HG03135 (cell line): ENCODE data around the gene ACOT7.

Experiments
- ATAC-seq: cut with Tn5 transposase; IDR thresholded peaks from one replicate; pipeline ENCODE4 v1.9.1; 2021; ENCODE audit warnings: mild to moderate bottlenecking, moderate library complexity; ENCODE audit not compliant: unreplicated experiment

Gene ACOT7

DNA sequence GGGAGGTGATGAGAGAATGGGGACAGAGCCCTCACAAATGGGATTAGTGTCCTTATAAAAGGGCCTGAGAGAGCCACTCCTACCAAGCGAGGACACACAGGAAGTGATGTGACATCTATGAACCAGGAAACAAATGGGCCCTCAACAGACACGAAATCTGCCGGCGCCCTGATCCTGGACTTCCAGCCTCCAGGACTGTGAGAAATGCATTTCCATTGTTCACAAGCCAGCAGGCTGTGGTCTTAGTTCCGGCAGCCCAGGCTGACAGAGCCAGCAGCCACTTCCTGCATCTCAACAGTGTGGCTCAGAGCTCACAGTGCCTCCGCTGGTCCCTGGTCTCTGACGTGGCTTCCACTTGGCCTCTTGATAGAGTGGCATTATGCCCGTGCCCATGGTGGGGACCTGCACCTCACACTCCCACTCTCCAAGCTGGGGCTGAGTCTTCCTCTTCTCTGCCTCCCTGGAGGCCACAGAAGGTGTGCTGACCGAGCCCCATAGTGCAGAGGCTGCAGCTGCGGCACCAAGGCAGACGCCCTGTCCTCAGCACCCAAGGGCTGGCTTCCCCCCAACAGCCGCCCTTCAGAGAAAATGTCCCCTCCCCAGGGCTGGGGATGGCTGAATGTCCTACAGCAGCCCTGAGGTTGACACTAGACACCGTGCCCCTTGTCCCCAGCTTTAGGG, 44.9 kb downstream of the ACOT7 start:
- no peak for ATAC-seq

DNA sequence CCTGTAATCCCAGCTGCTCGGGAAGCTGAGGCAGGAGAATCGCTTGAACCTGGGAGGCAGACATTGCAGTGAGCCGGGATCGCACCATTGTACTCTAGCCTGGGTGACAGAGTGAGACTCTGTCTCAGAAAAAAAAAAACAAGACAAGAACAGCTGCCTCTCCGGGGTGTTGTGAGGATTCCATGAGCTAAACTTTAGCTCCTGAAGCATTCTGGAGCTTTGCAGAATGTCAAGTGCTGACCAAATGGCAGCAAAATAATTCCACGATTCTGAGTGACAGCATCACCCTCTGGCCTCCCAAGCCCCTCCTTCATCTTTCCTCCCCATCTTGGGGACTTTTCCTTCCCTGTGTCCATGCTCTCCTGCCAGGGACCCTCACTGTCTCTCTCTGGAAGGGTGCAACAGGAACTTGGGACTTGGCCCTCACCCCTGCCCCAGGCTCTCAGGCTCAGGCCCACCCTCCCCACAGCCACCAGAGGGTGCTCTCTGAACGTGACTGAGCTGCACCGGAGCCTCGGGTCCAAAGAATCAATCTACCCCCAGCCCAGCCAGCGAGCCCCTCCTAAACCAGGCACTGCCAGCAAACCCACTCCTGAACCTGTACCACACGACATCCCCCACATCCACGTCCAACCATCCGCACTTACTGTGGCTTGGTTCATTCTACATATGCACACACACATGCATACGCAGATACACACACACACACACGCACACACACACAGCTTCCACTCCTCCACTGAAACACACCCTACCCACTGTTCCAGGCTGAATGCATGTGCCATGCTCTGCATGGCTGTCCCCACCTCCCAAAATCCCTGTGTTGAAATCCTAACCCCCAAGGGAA, 45.7 kb downstream of the ACOT7 start:
- no peak for ATAC-seq

DNA sequence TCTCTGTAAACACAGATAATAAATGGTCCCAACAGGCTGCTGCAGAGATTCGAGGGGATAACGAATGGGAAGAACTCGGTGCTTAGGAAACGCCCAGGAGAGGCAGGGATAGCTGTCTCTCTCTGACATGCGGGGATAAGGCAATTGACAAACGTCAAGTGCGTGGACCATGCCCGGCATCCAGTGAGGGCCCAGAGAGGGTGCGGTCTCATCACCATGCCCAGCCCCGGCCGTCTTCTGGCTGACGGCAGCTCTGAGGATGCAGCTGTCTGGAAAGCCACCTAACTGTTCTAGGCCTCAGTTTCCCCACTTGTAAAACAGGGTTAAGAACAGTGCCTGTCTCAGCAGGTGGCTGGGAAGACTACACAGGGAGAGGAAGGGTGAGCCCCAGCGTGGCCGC, 48.1 kb downstream of the ACOT7 start:
- no peak for ATAC-seq

DNA sequence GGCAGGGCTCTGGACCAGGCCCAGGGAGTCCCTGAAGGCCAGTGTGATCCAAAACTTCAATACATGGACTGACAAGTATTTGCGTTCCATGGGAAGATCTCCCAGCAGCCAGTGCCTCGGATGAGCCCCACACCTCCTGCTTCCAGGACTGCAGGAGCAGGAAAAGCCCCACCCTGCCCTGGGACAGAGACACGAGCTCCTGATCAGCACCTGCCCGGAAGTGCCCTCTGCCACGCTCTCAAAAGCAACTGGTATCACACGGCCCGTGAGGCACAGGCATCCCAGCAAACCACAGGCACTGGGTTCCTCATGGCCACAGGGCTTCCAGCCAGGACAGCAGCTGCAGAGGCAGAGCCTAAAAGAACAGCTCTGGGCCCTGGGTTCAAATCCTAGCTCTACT, 48.6 kb downstream of the ACOT7 start:
- no peak for ATAC-seq

DNA sequence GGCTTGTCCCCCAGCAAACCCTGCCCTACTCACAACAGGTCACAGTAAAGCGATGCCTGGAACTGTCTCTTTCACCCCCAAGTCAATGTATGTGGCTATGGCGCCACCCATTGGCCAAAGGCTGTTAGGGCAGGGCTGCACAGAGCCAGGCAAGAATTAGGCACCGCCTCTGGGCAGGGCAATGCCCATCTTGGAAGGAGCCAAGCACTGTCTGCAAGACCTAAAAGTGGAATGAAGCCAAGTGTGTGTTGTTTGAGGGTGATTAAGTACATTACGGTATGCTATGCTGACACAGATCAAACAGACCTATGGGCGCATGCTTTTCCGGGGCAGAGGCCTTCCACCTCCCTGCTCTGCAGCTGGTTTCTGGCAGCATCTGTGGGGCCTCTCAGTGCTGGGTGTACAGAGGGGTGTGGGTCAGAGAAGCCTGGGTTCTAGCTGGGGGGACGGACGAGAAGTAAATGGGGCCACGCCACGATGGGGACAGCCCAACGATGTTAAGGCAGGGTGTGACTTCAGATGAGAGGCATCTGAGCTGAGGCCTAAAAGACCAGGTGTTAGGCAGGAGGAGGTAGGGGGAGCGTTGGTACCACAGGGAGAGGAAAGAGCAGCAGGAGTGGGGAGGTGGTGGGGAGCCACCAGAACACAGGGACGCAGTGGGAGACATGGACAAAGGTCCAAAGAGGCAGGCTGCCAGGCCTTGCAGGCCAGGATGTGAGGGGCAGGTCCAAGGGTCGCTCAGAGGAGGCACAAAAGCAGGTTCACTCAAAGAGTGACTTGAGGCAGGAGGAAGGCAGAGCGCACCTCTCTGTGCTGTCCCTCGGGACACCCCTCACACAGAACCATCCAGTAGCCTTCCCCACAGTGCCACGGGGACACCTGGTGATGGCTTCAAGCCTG, 49.8 kb downstream of the ACOT7 start:
- no peak for ATAC-seq

DNA sequence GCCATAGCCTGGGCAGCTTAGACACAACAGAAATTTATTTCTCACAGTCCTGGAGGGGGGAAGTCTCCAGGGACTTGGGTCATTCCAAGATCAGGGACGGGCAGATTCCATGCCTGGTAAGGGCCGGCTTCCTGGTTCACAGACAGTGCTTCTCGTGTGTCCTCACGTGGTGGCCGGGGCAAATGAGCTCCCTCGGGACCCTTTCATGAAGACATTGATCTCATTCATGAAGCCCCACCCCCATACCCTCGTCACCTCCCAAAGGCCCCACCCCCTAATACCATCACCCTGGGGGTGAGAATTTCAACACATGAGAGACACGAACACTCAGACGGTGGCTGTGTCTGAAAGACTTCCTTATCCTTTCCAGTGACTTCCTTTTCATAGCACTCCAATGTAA, 51.5 kb downstream of the ACOT7 start:
- ATAC-seq: no peak

DNA sequence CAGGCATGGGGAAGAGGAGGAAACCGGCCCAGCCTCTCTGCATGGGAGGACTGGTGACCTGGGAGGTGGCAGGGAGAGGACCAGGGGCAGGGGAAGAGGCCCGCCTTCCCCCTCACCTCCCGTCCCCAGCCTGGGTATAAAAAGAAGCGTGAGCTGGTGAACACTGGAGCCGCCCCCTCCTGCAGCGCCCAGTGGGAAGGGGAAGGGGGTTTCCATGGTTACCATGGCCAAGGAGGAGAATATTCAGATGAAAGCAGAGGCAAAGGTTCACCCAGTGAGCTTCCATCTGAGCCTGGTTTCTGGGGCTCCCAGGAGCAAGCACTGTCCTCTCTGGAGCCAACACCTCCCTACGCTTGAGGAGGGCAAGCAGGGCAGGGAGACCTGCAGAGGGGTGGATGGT, 54.9 kb downstream of the ACOT7 start:
- no peak for ATAC-seq

DNA sequence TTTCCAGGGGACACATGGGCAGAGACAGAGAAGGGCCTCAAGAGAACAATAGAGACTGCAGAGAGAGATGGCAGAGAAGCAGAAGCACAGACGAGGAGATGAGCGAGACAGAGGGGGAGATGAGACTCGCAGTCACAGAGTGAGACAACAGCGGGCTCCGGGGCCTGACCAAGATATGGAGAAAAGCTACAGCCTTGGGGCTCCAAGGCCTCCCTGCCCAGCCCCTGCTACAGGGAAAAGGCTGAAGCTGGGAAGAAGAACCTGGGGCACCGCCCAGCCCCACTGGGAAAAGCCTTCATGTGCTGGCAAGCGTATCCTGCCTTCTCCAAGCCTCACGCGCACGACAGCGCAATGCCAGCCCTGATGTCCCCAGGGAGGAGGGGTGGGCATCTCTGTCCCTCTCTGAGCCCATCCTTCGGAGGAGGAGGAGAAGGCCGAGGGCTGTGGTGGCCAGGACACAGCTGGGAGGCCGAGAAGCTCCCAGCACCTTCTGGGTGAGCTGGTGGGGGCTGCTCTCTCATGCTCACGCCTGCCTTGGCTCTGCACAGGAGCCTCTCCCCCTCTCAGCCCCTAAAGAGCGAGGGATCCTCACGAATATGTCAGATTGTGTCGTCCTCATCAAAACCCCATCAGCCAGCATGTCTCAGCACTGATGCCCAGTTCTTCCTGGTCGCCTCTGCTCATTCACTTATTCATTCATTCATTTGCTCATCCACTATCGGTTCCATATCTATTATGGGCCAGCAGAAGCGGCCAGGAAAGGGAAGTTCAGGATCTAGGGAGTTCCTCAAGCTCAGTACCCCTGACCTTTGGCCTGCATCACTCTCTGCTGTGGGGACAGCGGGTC, 56.6 kb downstream of the ACOT7 start:
- ATAC-seq: no peak

DNA sequence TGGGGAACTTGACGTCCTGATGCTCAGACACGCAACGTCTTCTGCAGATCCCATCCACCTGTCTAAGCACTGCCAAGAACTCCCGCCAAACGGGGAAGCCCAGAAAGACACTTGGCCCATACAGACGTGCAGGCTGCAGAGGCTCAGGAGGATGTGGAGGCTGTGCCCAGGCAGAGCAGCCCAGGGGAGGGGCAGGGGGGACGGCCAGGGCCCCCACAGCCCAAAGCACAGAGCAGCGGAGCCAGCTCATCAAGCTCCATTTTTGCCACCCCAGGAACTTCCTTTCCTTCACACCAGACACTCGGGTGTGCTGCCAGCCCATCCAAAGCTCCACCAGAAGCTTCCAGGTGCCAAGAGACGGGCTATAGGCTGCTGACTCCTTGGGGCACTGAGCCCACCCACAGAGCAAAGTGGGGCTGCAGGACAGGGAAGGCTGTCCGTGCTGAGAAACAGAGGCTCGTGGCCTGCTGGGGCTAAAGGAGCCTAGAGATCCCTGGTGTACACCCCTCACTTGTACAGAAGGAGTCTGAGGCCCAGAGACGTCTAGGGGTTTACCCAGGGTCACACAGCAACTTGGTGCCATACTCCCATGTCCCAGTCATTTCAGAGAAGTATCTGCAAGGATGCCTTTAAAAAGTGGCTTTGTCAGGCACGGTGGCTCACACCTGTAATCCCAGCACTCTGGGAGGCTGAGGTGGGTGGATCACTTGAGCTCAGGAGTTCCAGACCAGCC, 59.1 kb downstream of the ACOT7 start:
- ATAC-seq: no peak

DNA sequence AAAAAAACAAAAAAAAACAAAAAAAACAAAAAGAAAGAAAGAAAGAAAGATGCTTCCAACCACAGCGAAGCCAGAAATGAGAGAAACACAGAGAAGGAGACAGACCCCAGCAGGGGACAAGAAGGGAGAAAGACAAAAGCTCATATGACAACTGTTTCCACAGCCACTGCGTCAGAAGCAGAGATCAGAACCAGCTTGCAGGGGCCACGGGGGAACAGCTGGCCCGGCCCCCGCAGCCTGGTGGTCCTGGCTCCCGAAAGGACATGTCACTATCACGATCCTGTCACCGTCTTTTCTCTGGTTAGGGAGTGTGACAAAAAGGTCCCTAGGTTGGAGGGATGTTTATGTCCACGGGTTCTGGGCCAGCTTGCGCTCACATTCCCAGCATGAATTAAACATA, 60.7 kb downstream of the ACOT7 start:
- no peak for ATAC-seq

DNA sequence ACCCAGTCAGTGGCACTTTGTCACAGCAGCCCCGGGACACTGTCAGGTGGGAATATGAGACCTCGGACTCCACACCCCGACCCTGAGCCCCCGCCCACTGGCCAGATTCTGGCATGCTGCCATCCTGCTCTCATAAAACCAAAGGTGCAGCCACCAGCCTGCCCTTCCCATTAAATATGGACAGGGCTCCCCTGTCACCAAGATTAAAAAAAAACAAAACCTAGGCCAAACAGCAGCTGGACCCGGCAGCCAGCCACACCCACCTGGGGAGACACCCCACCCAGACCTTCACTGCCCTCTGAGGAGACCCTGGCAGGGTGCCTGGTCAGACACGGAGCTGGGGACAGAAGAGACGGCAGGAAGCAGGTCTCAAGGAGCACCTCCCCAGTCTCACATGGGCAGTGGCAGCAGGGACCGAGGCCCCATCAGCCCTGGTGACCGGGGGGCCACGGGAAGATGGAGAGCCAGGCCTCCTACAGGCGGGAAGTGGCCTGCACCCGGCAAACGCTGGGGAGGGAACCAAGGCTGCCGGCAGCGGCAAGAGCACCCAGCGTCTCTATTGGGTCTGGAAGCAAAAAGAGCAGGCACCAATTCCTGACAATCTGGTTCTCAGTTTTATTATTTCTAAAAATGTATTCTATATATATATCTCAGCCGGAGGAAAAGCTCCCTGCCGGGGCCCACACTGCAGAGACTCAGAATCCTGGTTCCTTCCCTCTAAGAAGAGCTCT, 61.9 kb downstream of the ACOT7 start:
- ATAC-seq: no peak

DNA sequence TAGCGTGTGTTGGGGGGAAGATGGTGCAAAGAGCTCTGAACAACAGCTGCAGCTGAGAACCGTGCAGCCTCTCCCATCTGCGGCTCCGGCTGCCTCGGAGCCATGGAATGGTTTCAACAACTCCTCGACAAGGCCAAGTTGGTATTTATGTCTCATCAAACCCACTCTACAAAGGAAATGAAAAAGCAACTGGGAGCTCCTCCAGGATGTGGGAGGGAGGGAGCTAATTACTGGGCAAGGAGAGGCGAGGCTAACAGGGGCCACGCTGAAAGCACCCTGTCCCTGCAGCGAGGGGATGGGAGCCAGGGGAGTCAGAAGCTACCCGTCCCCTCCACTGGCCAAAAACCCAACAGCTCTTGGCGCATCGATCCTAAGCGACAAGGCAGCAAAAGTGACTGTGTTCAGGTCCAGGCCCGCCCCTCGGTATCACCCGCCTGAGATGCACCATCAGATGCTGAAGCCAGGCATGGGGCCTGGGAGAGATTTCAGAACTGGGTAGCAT, 63.1 kb downstream of the ACOT7 start:
- no peak for ATAC-seq

DNA sequence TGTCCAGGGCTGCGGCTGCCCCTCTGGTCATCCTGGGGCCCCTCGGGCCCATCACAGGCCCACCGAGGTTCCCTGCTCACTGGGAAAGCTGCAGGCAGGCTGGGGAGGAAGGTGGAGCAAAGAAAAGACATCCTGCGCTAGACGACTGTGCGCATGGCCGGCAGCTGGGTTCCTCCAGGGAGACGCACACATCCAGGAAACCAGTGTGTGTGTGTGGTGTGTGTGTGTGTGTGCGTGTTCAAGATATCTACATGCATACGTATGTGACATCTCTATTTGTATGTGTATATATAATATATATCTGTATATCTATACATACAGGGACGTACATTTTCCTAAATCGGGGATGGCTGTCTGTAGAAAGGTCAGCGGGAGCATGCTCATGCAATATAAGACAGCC, 63.7 kb downstream of the ACOT7 start:
- ATAC-seq: no peak

DNA sequence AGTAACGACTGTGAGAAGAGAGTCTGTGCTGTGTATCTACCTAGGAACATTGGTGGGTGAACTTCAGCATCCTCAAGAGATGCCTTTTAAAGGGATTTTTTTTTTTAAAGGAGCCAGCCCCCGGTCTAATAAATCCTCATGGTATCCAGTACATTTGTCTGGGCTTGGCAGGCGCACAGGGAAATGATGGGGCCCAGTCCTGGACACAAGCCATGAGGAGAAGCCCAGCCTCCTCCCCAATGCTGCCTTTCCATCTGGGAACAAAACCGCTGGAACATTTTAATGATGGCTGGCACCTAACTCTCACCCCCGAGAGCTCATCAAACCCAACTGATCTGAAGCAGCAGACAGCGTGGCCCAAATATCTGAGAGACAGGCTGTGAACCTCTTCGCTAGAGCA, 64.2 kb downstream of the ACOT7 start:
- ATAC-seq: no peak

DNA sequence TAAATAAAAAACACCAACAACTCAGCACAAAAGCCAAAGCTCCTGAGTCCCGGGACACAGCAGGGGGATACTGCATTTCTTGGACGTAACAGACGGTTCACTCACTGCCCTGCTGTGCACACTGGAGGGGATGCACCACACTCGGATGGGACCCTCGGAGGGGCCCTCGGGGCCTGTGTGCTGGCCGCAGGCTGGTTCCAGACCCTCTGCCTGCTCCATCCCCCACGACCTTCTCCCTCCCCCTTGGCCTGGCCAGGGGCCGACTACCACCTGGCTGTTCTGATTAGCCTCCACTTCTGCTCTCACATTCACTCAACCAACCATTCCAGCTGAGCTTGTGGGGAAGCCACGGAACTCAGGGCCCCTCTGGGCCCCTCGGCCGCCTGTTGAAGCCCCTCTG, 64.9 kb downstream of the ACOT7 start:
- no peak for ATAC-seq

DNA sequence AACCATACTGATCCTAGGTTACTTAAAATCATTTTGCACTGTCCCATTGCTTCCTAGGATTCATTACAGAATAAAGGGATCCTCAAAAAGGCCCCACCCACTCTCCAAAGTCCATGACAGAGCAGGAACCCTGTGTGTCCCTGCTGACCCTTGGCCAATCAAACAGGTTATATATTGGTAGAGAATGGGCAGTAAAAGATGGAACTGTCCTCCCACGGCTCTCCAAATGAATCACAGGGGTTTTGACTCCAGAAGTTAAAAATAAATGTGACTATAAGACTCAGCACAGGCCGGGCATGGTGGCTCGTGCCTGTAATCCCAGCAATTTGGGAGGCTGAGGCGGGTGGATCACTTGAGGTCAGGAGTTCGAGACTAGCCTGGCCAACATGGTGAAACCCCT, 65.5 kb downstream of the ACOT7 start:
- no peak for ATAC-seq

DNA sequence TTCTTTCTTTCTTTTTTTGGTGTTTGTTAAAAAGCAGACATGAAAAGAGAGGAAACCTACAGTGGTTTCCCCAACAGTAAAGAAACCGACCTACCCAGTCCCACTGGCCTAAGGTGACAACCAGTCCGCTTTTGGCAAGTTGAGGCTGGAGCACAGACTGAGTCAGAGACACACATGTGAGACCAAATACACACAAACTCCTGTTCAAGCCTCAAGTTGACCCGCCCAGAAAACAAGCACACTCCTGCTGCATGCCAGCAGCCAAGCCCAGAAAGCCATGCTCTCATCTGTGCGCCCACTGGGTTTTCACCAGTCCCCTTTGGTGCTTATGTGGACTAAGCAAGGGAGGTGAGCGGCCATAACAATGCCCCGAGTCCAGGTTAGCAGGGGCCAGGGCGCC, 68.1 kb downstream of the ACOT7 start:
- ATAC-seq: no peak

DNA sequence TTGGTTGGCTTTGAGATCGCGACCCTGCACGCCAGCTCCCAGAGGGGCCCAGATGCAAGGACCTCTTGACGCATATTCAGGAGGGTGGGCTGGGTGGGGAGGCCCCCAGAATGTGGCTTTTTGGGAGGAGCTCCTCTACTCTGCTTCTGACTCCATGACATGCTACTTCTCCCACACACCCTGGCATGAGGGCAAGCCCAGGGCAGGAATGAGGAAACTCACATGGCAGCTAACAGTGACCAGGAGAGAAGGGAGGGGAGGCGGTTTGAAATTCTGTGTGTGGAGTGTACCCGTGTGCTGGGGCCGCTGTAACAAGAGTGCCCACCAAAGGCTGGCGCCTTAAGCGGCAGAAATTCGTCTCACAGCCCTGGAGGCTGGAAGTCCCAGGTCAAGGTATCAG, 71.4 kb downstream of the ACOT7 start:
- no peak for ATAC-seq

DNA sequence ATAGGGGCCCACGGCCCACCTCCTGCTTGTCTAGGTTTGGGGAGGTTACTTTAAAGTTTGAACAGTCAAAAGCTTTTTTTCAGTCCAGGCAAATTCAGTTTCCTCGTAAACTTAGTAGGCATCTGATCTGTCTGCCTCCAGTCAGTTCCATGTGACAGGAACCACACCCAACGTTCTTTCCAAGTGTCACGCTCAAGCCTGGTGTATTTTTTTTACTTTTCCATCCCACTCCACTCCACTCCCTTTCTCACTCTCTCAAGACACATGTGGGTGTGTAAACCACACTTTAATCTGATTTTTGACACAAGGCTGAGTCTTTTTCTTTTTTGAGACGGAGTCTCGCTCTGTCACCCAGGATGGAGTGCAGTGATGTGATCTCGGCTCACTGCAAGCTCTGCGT, 72.4 kb downstream of the ACOT7 start:
- ATAC-seq: no peak
